GM10847 (cell line): ENCODE results near the gene ALOX5.

Experiments used
- POLR2A ChIP-seq: IDR thresholded peaks from 2 replicates; pipeline ENCODE4 v1.6.1; 2011; ENCODE audit not compliant: insufficient read length; ENCODE audit errors: extremely low read depth

Gene ALOX5

GRCh38 chr10:45404770-45405120 lies 30.7 kb downstream of the ALOX5 start:
- TF ChIP-seq POLR2A: no peak

GRCh38 chr10:45407542-45407941 lies 33.5 kb downstream of the ALOX5 start:
- TF ChIP-seq POLR2A: no peak

- TF ChIP-seq POLR2A: no peak
Observed at GRCh38 chr10:45408421-45409319, 34.7 kb downstream of the ALOX5 start.

- no peak for TF ChIP-seq POLR2A
Observed at GRCh38 chr10:45409782-45410181, 35.8 kb downstream of the ALOX5 start.

- no peak for TF ChIP-seq POLR2A
Observed at GRCh38 chr10:45410489-45410806, 36.4 kb downstream of the ALOX5 start.

GRCh38 chr10:45410807-45411606 lies 37.0 kb downstream of the ALOX5 start:
- TF ChIP-seq POLR2A: no peak

GRCh38 chr10:45411607-45411940 lies 37.6 kb downstream of the ALOX5 start:
- no peak for TF ChIP-seq POLR2A

GRCh38 chr10:45416603-45417002 lies 42.6 kb downstream of the ALOX5 start:
- TF ChIP-seq POLR2A: no peak

GRCh38 chr10:45417746-45418145 lies 43.7 kb downstream of the ALOX5 start:
- TF ChIP-seq POLR2A: no peak

GRCh38 chr10:45418417-45418848 lies 44.4 kb downstream of the ALOX5 start:
- no peak for TF ChIP-seq POLR2A

GRCh38 chr10:45418849-45419675 lies 45.0 kb downstream of the ALOX5 start:
- peak; percentile 77 for TF ChIP-seq POLR2A

- TF ChIP-seq POLR2A: no peak
Observed at GRCh38 chr10:45419676-45420025, 45.6 kb downstream of the ALOX5 start.

- peak; percentile 37 for TF ChIP-seq POLR2A
Observed at GRCh38 chr10:45420453-45421192, 46.6 kb downstream of the ALOX5 start.

GRCh38 chr10:45421221-45422097 lies 47.4 kb downstream of the ALOX5 start:
- TF ChIP-seq POLR2A: no peak
